A673 (cell line): ENCODE results near the gene CKB.

Experiments
- CTCF ChIP-seq: fragments of 300-800, 200-600 bp; sonication (generic); conservative IDR thresholded peaks from 2 replicates; pipeline ENCODE4 v1.5.1; 2017; ENCODE audit warnings: low read depth, mild to moderate bottlenecking, antibody characterized with exemption, low read length, moderate library complexity, mixed read lengths
- EZH2 ChIP-seq: fragments of 200-600 bp; sonication (generic); IDR thresholded peaks from 2 replicates; pipeline ENCODE4 v1.6.1; 2017; ENCODE audit warnings: borderline replicate concordance, low read depth, mild to moderate bottlenecking, mixed read lengths, antibody characterized with exemption, low read length; ENCODE audit not compliant: poor library complexity, severe bottlenecking

- TF ChIP-seq CTCF (no peak), EZH2 (no peak)
Measured at GRCh38 chr14:103543721-103544387, 21.2 kb upstream of the CKB start.
